GM21576 (cell line): ENCODE measurements around the gene ATXN7L1.
A peak's percentile ranks its signal among the peaks of the same experiment; 100 is the strongest.

Source experiments
- ATAC-seq: cut with Tn5 transposase; IDR thresholded peaks from one replicate; pipeline ENCODE4 v1.9.1; 2021; ENCODE audit warnings: mild to moderate bottlenecking, moderate library complexity; ENCODE audit not compliant: unreplicated experiment

ATXN7L1 gene

DNA sequence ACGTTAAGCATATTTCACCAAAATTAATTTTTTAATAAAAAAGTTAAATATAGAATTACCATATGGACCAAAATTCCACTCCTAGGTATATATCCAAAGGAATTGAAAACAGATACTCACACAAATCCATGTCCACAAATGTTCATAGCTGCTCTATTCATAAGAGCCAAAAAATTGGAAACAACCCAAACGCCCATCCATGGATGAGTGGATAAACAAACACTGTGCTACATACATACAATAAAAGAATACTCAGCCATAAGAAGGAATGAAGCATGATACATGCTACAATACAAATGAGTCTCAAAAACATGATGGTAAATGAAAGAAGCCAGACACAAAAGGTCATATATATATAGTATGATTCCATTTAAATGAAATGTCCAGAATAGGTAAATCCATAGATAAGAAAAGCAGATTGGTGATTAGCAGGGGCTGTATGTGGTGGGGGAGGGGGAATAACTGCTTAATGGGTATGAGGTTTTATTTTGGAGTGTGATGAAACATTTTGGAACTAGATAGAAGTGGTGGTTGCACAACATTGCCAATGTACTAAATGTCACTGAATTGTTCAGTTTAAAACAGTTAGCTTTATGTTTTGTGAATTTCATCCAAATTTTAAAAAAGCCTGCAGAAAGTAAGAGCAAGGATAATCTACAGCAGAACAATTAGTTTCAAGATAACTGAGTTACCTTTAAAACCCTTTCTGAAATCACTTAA is 193.9 kb downstream of the ATXN7L1 start:
- ATAC-seq, result no peak

DNA sequence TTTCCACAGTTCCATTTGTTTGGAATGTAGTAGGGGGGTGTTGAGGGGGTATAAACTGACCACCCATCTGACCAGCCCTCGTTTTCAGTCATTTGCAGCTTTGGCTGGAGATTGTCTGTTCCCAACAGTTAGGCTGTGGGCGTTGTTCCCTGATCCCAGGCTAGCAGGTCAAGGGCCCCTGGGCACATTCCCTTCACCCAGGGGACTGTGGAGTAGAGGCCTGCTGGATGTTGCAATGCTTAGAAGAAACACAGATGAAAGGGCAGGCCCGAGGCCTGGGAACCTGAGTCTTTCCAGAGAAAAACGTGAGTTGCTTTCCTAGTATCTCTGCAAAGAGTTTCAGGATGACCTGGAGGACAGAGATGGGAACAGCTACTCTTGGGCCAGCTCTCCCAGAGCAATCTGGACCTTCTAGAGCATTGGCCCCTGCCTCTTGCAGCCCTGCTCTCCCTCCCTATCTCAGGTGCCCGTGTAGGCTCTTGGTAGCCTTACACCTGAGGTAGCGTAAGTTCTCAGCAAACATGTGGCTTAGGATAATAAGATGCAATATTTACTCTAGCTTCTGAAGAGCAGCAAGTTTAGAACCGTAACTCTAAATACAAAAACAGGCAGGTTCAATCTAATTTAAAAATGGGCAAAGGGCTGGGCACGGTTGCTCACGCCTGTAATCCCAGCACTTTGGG is 195.8 kb downstream of the ATXN7L1 start:
- ATAC-seq, result no peak

DNA sequence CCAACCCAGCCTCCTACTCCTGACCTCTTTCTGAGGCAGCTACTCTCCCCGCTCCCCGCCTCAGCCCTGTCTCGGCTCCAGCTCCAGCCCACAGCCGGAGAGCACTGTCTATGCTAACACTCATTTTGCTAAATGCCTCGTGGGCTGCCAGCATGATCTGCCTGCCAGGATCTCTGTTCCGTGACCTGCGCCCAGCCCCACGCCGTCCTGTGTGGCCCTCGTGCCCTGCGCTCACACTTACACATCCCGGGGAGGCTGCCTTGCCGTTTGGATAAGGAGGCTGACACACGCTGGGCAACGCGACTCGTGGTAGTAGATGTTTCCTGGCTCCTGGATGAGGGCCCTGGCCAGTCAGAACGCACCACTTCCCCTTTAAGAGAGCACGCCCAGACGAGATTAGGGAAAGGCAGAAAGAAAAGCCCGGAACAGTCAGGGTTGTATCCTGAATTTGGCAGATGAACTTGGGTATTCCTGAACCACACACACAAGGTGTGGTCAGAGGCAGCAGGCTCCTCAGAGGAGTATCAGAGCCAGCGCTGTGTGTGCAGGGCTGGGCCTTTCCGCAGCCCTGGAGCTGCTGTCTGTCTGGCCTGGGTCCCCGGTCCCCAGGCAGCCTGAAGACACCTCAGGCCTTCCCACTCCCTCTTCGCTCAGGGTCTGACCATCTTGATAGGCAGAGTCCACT is 197.4 kb downstream of the ATXN7L1 start:
- ATAC-seq, result peak; percentile 50

DNA sequence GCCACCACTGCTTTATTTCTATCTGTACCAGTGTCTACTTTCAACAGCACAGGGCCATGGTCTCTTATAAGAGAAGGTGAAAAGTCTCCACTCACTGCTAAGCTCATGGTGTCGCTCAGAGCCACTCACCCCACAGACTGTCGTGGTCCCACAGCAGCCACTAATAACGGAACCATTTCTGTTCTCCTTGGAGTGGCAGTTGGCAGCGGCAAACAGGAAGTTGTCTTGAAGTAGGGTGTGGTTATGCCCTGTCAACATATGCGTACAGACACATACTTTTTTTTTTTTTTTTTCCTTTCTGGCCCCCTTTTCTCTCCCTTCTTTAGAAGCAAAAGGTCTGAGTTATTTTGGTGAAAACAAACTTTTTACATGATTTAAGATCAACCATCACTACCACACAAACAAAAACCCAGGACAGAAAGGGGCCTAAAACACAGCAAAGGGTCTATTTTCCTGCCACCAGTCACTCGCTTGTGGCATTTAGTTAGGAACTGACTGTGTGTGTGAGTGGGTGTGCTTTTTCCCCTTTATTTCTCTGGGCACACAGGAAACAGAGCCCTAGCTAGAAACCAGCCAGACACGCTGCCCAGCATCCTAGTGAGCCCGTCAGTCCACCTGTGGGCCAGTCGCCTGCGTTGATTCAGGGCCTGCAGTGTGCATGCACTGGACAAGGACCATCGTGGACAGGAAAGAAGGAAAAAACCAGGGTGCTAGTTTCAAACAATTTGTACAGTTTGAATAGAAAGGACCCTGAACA is 198.4 kb downstream of the ATXN7L1 start:
- ATAC-seq, result peak; percentile 70

DNA sequence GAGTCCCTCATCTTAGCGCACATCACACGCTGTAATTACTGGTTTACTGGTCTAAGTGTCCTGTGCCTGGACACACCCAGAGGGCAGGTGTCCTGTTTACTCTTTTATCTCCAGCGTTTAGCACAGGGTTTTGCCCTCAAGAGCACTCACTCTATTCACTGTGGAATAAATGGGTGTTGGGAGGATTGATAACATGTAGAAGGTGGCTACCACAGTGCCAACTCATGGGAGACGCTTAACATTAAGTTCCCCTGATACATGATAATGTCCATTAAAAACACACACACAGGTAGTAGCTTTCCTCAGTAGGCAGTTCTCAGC is 199.0 kb downstream of the ATXN7L1 start:
- ATAC-seq, result no peak

DNA sequence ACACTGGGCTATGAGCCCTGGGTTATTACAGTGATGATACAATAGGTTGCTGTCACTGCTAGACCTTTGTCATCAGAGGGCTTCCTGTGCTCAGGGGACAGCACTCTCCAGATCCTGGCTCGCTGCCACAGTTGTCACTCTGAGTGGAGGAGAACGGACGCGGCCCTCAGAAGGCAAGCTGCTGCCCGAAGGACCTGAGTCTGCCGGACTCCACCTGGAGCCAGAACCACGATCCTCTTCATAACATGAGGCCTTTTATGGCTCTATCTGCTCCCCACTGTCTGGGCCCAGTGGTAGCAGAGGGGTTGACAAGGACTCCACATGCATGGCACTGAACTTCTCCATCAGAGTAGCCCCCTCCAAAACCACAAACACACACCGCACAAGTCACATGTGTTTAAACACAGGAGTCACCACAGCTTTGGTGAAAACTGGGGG is 200.4 kb downstream of the ATXN7L1 start:
- no peak for ATAC-seq

DNA sequence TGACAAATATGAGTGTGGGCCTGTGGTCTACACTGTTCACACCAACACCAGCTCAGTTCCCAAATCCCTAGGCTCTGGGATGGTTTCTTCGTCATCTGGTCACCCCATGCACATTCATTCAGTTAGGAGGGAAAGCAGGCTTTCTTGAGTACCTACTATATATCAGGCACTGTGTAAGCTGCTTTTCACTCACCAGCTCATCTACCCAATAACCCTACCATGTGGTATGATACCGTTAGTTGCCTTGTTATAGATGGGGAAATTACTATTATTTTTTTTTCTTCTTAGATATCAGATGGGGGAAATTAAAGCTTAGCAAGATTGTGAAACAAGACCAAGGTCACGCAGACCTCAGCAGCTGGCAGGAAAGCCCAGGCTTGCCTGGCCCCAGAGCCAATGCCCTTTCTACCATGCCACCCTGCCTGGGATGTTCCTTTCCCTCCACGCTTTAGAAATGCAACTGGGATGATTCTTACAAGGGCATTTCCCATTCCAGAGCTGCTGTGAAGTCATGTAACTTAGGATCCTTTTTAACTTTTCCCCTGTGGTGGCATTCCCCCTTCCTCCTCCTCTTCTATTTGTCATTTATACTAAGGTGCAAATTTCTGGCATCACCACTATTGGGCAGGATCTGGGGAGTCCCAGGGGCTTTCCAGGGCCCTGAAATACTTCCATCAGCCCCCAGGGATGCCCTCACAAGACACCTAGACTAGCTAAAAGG is 202.0 kb downstream of the ATXN7L1 start:
- ATAC-seq, result no peak

DNA sequence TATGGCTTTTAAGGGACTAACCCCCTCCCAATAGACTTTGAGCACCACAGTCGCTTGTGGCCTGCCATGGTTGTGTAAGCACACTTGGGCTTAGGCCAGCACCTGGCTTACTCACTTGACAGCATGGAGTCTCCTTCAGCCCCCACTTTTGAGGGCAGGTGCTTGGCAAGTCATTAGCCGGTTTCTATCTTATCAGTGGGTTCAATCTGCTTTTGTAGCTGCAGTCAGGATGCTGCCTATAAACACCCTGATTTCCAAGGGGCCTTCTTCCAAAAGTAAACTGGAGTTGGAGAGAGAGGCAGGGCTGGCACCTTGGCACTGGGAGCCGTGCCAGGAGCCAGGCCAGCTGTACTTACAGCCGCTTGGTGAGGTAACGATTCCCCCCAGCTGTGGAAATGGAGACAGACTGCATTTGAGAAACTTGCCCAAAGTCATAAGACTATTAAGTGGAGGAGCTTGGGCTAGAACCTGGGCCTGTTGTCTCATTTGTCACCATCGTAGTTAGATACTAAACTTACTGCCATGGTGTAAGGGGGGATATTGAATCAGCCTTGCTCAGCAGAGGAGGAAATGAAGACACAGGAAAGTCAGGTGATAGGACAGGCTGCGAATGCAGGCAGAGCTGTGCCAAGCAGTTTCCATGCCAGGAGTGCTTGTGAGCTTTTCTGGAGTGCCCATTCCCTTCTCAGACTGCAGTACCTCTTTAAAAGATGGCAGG is 202.9 kb downstream of the ATXN7L1 start:
- no peak for ATAC-seq

DNA sequence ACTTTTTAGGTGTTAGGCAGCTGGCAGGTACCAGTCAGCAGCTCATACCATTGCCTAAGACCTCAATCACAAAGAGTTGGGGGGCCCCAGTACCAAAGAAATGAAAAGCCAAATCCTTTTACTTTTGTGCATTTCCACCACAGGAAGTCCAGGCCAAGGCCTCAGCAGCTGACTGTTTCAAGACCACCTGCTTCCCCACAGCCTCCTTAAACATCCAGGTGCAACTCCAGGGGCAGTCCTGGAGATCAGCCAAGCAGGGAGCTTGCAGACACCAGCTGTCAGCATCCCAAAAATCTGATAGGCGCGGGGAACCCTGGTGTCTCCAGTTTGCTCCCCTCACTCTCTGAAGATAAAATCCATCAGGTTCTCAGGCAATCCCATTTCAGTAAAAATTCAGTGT is 203.6 kb downstream of the ATXN7L1 start:
- ATAC-seq, result no peak

DNA sequence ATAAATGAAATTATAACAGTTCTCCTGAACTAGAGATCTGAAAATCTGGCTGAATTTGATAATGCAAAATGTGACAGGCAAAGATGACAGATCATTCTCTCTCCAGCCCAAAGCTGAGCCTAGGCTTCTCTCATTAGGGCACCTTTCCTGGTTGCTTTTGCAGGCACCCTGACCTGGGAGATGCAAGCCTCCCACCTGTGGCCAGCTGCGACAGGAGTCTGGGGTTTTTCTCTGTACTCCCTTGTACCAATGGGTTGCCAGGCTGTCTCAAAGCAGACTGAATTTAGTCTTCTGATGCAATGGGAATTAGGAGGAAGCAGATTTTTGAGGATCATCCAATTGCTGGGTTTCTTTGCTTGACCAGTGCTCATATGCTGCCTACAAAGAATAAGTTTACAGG is 210.1 kb downstream of the ATXN7L1 start:
- ATAC-seq, result no peak

DNA sequence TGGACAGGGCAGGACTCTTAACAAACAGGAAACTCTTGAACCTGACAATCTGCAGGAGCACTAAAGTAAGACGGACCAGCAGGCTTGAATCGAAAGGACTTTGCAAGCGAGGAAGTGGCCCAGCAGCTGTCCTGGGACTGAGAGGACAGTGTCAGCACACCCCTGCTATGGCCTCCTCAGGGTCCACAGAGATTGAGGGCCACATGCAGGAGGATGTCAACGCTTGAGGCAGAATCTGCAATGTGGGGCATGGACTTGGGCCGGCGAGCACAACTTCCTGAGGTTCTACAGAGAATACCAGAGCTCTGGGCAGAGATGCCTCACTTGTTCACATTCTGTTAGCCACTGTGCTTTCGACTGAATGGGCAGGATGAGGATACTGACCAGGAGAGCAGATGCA is 210.7 kb downstream of the ATXN7L1 start:
- no peak for ATAC-seq

DNA sequence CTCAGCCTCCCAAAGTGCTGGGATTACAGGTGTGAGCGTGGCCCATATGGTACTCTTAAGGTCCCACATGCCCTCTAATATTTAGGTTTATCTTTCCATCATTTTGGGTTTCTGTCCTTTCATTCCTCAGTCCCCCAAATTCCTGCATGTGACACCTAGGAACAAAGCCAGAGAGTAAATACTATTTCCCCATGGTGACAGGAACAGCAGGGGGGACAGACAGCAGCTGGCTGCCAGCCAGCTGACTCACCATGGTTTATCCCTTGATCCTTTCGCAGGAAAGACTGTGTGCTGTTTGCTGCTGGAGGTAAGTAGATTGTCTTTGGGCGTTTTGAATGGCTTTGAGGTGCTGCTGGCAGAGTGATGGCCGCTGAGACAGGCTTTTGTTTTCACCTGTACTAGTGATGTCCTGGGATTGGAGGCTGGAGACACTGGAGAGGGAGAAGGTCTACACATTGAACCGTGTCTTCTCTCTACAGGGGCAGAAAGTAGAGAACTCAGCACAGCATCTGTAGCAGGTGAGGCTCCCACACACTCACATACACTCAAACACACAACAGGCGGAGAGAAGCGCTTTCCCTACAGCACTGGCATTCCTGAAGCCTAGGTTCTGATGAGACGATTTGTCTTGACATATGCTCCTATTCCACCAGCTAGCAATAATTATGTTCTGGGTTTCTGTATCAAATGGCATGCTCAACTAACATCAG is 211.4 kb downstream of the ATXN7L1 start:
- ATAC-seq, result no peak

DNA sequence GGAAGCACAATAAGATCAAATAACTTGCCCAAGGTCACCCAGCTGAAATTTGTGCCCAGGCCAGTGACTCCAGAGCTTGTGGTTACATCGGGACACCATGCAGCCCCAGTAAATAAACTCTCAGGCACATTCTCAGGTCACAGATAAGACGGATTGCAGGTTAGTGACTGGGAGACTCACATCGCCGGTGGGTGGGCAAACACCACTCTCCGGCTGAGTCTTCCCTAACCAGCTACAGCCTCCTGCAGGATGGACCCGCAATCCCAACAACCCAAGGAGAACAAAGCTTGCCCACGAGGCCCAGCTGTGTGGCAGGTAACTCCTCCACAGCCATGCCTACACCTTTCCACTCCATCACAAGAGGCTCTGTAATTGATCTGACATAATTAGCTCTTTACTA is 213.4 kb downstream of the ATXN7L1 start:
- no peak for ATAC-seq

DNA sequence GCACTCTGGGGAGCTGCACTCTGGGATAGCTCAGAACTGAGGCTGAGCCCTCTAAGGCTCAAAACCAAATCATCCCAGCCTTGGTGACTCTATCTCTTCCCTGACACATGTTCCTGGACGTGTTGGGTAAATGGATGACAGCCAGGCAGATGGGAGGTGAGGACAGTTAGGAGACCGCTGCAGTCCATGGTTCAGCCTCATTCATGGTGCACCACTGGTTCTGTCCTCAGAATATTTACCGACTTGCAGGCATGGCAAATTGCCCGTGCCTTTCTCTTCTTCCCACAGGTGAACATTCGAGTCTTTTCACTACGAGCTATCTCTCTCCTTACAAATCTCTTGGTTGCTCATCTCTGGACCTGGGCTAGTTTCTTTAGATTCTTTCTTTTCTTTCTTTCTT is 214.8 kb downstream of the ATXN7L1 start:
- no peak for ATAC-seq

DNA sequence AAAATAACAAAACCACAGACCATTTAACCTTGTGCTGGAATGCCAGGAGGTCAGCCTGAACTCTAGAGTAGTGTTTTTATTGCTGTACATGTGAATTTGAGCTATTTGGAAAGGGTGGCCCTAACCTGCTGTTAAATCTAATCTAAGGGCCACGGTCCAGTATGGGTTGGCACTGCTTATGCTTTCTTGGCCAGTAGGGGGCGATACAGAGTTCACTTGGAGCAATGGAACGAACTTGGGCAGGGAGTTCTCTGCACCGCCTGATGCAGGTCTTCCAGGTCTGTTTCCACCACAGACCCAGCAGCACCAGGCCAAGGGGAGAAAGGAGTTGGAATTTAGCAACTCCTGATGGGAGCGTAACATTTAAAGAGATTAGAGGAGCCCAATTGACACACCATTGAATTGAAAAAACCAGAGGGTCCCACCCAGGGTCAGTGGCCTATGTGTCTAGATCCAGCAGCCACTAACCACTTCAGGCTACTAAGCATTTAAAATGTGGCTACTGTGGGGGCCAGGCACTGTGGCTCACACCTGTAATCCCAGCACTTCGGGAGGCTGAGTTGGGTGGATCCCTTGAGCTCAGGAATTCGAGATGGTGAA is 219.4 kb downstream of the ATXN7L1 start:
- ATAC-seq, result no peak

DNA sequence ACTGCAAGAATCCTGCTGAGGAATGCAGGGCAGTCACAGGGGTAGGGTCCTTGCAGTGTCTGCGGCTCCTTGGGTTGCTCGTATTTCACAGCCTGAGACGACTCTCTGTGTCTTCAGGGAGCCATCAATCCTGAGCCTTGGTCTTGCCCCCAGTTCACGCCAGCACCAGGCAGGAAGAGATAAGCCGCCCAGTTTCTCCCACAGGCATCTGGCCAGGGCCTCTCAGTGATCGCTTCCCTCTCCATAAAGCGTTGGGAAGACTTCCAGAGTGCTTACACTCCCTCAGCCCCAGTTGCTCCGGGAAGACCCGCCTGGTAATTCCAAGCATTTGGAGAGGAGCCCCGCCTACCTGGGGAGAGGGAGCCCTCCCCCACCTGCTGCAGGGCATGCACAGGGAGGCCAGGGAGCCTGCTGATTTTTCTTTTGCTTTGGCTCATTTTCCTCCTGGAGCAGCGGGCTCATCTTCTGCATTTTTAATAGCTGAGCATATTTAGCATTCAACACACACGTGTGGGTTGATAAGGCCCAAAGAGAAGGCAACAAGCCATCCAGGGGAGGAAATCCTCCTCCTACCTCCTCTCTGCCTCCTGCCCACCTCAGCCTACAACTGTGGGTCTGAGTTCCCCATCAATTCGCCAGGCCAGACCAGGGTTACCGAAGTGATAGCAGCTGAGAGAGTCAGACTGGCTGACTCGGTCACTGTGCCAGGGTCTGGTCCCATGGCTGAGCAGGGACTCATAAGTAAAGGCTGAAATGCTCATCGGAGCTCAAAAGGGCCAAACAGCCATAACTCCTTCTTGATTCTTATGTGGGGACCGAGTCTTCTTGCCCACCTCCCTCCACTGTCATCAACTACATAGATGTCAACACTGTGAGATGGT is 220.7 kb downstream of the ATXN7L1 start:
- ATAC-seq, result no peak

DNA sequence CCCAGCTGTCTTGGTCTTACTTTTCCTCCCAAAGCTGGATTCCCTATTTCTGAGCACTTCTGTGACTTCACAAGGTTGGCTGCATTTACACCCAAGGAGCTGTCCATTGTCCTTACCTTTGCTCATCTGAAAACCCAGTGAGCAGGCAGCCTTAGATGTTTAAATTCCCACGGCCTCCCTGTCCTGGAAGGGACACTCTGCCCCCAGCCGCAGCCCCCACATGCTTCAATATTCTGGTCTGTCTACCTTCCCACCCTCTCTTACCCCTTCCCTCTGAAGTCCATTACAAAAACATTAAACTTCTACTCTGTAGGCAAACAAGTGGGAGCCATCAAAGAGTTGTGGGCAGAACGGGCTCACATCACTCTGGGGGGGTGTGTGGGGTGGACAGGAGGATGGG is 221.3 kb downstream of the ATXN7L1 start:
- no peak for ATAC-seq

DNA sequence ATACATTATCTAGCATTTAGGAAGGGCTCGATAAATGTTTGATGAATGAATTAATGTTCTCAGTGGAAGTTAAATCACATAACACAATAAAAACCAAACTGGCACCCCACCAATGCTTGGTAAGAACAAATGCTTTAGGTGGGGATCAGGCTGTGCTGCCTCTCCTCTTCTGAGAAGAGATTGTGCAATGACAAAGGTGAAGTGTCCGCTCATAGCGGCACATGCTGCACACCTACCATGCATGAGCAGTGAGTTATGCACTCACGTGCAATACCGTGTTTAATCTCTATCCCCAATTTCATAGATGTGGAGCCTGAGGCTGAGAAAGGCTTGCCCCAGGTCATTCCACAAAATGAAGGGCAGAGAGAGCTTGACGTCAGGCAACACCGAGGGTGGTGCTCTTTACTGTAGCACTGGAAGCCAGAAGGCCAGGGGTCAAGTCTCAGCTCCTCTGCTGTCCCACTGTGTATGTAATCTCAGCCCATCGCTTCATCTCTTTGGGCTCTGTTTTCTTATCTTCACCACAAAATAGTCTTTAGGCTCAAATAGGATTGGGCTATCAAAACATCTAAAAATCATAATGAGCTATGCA is 222.2 kb downstream of the ATXN7L1 start:
- no peak for ATAC-seq
